ENCODE measurements around the gene POLR1E.
A peak's percentile ranks its signal among the peaks of the same experiment; 100 is the strongest.

Gene POLR1E

DNA sequence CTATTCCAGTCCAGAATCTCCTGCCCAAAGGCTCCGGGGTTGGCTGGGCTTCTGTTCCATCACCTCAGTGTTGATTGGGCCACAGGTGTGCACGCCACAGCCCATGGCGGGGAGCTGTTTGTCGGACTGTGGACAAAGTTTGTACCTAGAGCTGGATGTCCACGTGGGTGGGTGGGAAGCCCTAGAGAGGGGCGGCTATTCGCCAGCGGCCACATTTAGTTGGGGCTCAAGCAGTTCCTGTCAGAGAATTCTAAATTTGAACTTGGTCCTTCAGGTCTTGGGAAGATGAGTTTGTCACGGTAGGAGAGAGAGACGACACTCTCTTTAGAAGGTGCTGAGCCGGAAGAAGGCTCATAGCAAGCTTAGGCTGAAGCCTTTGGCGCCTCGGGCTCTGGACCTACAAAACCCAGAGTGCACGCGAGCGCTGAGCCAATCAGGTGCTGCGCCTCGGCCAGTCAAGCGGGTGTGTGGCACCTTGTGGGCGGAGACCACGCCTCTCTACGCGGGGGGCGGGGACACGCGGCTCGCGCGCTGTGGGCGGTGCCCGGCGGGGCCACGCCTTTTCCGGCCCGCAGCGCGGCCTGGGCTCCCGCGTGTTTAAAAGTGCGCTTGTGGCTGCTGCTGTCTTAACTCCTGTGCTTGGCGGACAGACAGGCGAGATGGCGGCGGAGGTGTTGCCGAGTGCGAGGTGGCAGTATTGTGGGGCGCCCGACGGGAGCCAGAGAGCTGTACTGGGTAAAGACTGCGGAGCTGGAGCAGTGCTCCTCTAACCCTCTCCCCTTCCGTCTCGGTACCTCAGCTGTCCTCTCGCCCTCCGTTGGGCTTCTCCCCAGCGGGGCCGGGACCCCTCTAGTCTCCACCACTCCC, at the start of gene POLR1E:
Gene POLR1E, plus strand, starts transcription at position 560 of the 867 bp plus-strand sequence. Its CDS starts 100 bp downstream, at position 660.
- peak; percentile 94 for DNase-seq

GRCh38 chr9:37436540-37436939, 49.2 kb upstream of the POLR1E start:
- no peak for DNase-seq

DNA sequence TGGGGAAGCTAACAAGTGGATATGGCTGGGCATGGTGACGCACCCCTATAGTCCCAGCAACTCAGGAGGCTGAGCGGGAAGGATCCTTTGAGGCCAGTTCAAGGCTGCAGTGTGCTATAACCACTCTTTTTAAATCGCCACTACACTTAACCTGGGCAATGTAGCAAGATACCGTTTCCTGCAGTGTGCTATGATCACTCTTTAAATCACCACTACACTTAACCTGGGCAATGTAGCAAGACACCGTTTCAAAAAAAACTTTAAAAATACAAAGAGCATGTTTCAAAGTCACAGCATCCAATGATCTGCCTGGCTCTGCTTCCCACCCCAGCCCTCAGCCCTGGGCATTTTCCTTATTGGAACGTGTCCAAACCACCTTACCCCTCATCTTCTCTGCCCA, 48.7 kb upstream of the POLR1E start:
- no peak for DNase-seq

- DNase-seq = no peak
Measured at GRCh38 chr9:37437621-37438020, 48.1 kb upstream of the POLR1E start.

- DNase-seq = no peak
Measured at GRCh38 chr9:37438359-37438758, 47.4 kb upstream of the POLR1E start.

DNA sequence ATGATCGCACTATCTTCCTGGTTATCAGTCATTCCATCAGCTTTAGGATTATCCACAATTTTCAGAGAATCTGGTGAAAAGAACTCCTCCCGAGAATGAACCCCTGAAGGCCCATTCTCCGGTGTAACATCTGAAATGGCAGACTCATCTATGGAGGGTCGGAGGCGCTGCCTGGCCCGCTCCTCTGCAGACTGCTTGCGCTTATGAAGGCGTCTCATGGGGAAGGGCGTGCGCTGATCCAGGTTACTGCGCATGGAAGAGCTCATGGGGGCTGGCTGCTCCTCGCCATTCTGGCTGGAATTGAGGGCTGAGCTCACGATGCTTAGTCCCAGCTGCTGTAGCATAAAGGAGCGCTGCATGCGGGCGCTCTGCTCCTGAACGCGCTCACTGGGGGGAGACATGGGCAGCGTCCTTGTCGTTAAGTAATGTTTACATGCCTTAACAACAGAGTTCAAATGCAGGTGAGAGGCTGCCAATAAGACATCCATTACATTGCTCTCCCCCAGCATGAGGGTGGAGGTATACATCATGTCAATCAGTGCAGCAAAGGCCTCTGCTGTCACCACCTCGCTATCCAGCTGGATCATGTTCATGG, 43.9 kb upstream of the POLR1E start:
- DNase-seq = no peak

- no peak for DNase-seq
Measured at GRCh38 chr9:37442556-37442955, 43.2 kb upstream of the POLR1E start.

GRCh38 chr9:37443566-37443965, 42.2 kb upstream of the POLR1E start:
- no peak for DNase-seq

DNA sequence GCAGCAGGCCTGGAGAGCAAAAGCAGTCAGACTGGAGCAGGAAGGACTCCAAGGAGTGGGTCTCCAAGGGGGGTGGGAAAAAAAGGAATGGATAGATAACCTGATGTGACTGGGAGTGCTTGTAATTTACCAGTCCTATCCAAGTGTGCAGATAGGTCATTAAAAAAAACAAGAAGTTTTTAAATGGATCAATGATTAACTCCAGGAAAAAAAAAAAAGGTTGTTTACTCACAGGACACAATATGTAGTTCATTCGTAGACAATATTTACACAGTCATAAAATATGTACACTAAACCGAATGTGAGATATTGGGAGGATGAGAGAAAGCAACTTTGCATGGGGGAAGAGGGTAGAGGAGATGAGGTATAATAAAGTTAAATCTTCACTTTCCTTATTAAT, 40.9 kb upstream of the POLR1E start:
- no peak for DNase-seq

DNA sequence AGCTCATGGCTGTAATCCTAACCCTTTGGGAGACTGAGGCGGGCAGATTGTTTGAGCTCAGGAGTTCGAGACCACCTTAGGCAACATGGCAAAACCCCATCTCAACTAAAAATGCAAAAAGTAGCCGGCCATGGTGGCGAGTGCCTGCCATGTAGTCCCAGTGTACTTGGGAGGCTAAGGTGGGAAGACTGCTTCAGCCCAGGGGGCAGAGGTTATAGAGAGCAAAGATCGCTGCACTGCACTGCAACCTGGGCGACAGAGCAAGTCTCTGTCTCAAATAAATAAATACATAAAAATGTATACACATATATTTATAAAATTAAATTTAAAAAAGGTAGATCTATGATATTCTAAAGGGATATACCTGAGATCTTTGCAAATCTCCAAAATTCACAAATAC, 39.9 kb upstream of the POLR1E start:
- no peak for DNase-seq

- no peak for DNase-seq
Measured at GRCh38 chr9:37446401-37446800, 39.3 kb upstream of the POLR1E start.

GRCh38 chr9:37447111-37447510, 38.6 kb upstream of the POLR1E start:
- DNase-seq = no peak

DNA sequence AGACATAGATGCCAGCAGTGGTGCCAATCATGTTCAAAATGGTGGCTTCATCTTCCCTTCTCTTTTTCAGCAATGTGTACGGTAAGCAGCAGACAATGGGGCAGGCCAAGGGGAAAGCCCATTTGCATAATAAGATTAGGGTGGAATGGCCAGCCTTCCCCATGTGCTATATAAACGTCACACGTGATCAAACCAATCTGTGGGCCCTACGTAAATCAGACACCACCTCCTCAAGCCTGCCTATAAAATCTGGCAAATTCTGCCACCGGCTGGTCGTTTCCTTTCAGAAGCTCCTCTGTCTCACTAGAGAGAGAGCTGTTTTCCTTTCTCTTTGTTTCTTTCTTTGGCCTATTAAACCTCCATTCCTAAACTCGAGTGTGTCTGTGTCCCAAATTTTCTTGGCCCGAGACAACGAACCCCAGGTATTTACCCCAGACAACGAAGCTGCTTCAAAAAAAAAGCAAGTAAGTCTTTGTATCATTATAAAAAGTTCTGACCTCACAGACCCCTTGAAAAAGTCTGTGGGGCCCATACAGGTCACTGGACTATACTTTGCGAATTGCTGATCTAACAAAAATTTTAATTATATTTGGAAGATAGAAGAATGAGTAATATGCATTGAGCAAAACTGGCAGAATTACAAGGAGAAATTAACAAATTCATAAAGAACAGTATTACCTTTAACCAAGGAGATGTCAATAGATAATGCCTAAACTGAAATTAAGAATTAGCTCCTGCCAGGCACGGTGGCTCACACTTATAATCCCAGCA, 35.7 kb upstream of the POLR1E start:
- no peak for DNase-seq

- DNase-seq = no peak
Measured at GRCh38 chr9:37451628-37452027, 34.1 kb upstream of the POLR1E start.

- DNase-seq = no peak
Measured at GRCh38 chr9:37452611-37453010, 33.1 kb upstream of the POLR1E start.

GRCh38 chr9:37453827-37454226, 31.9 kb upstream of the POLR1E start:
- DNase-seq = no peak

GRCh38 chr9:37454238-37454637, 31.5 kb upstream of the POLR1E start:
- no peak for DNase-seq

GRCh38 chr9:37455884-37456647, 29.7 kb upstream of the POLR1E start:
- DNase-seq = no peak

GRCh38 chr9:37456817-37457216, 28.9 kb upstream of the POLR1E start:
- no peak for DNase-seq

- DNase-seq = no peak
Measured at GRCh38 chr9:37464006-37464405, 21.7 kb upstream of the POLR1E start.

GRCh38 chr9:37464426-37465248, 21.1 kb upstream of the POLR1E start:
- DNase-seq = peak; percentile 88

Measured in activated naive CD4-positive, alpha-beta T cell treated with anti-CD3 and anti-CD28 coated beads, Interleukin-2, amount 50 U/mL, for 16 hours (primary cell).